HCT116 (cell line): ENCODE measurements around the gene APAF1. TPM values are rescaled to one million over a fixed set of nuclear protein-coding genes. Genes with fewer than 3 reads are reported as not detected.

Experiments used
- ATAC-seq: fragments of 200-7000 bp; cut with Tn5 transposase; 2 replicates; pipeline ENCODE4 v1.9.1; 2020; ENCODE audit warnings: mild to moderate bottlenecking, moderate library complexity
- BruUV-seq: library from RNA; stranded (reverse); fragments of 400-500 nt; replicated peaks from 2 replicates; lab custom pipeline; 2021; lab: Mats Ljungman, UMichigan
- CTCF ChIA-PET: fragments of 300-600 bp; sonication (Branson Sonifier 250); formaldehyde crosslinking; loops from one replicate; lab custom pipeline; 2021; ENCODE audit warnings: antibody characterized with exemption; lab: Charles Lee
- POLR2A ChIA-PET: fragments of 300-600, 350-600 bp; sonication (Branson Sonifier 250); formaldehyde crosslinking; loops from one replicate; lab custom pipeline; 2021; ENCODE audit warnings: antibody characterized with exemption; lab: Charles Lee
- RAD21 ChIA-PET, 2 experiments: fragments of 300-600 bp; sonication (Branson Sonifier 250); formaldehyde crosslinking; loops; one replicate each; lab custom pipeline; 2023; ENCODE audit warnings: low total read pairs in 2 of 2; ENCODE audit not compliant: uncharacterized antibody in 2 of 2, unreplicated experiment in 2 of 2, low non-redundant PET in 1 of 2; lab: Charles Lee
- DNase-seq: peaks from one replicate; pipeline ENCODE4 v3.0.0-alpha.2; 2010; ENCODE audit warnings: low read depth, low spot score
- H2AFZ ChIP-seq: fragments of 200-600 bp; shearing (Covaris generic), sonication (generic); 2 replicates; pipeline ENCODE4 v1.6.1; 2017; ENCODE audit warnings: low read depth, mixed run types, mixed read lengths, antibody characterized with exemption, low read length; ENCODE audit not compliant: poor library complexity, severe bottlenecking
- H3K27ac ChIP-seq: 2 replicates; pipeline ENCODE4 v1.5.1; 2012; ENCODE audit warnings: low read depth, low read length
- H3K27me3 ChIP-seq: fragments of 200-600 bp; sonication (generic); 2 replicates; pipeline ENCODE4 v1.6.1; 2016; ENCODE audit warnings: mixed run types, low read length, mixed read lengths; ENCODE audit not compliant: insufficient read depth
- H3K36me3 ChIP-seq, 2 experiments: fragments of 200-500 bp in 1 of 2; fragments of 200-600 bp in 1 of 2; sonication (Bioruptor generic) in 1 of 2; sonication (generic) in 1 of 2; 2 replicates each; pipeline versions ENCODE4 v1.5.1 to v1.6.1; 2014 to 2016; ENCODE audit warnings: low read length in 2 of 2, inconsistent platforms in 1 of 2, mixed read lengths in 1 of 2, mixed run types in 1 of 2; ENCODE audit not compliant: insufficient read depth in 2 of 2, control insufficient read depth in 1 of 2
- H3K4me1 ChIP-seq, 2 experiments: fragments of 200-600 bp in 1 of 2; sonication (generic) in 1 of 2; 2 replicates each; pipeline versions ENCODE4 v1.5.1 to v1.6.1; 2012 to 2017; ENCODE audit warnings: low read length in 2 of 2, inconsistent platforms in 1 of 2, mild to moderate bottlenecking in 1 of 2, mixed read lengths in 1 of 2, mixed run types in 1 of 2, moderate library complexity in 1 of 2; ENCODE audit not compliant: insufficient read depth in 2 of 2, control insufficient read depth in 1 of 2
- H3K4me2 ChIP-seq: fragments of 200-600 bp; sonication (generic); 2 replicates; pipeline ENCODE4 v1.6.1; 2017; ENCODE audit warnings: mixed run types, low read length, mixed read lengths
- H3K4me3 ChIP-seq, 2 experiments: fragments of 200-600 bp in 1 of 2; sonication (generic) in 1 of 2; replicated peaks in 1 of 2; 2 replicates each; pipeline ENCODE4 v1.5.1; 2011 to 2016; ENCODE audit warnings: low read length in 2 of 2, control low read depth in 1 of 2, low read depth in 1 of 2, mild to moderate bottlenecking in 1 of 2, mixed read lengths in 1 of 2, mixed run types in 1 of 2
- H3K79me2 ChIP-seq: fragments of 200-600 bp; sonication (generic); 2 replicates; pipeline ENCODE4 v1.6.1; 2017; ENCODE audit warnings: mild to moderate bottlenecking, mixed run types, low read length, moderate library complexity, mixed read lengths; ENCODE audit not compliant: insufficient read depth
- H3K9ac ChIP-seq: fragments of 200-600 bp; sonication (generic); 2 replicates; pipeline ENCODE4 v1.6.1; 2016; ENCODE audit warnings: low read length, mixed read lengths
- H3K9me2 ChIP-seq: fragments of 200-600 bp; sonication (generic), shearing (Covaris generic); 2 replicates; pipeline ENCODE4 v1.6.1; 2017; ENCODE audit warnings: mixed run types, mild to moderate bottlenecking, moderate library complexity; ENCODE audit not compliant: insufficient read depth
- H3K9me3 ChIP-seq, 2 experiments: fragments of 200-500 bp in 1 of 2; fragments of 200-600 bp in 1 of 2; sonication (Bioruptor generic) in 1 of 2; sonication (generic) in 1 of 2; 2 replicates each; pipeline ENCODE4 v1.6.1; 2014 to 2017; ENCODE audit warnings: low read length in 2 of 2, mixed read lengths in 2 of 2, inconsistent platforms in 1 of 2, low read depth in 1 of 2, mild to moderate bottlenecking in 1 of 2, mixed run types in 1 of 2, moderate library complexity in 1 of 2; ENCODE audit not compliant: control insufficient read depth in 1 of 2, insufficient read depth in 1 of 2
- H4K20me1 ChIP-seq: fragments of 200-600 bp; sonication (generic), shearing (Covaris generic); 2 replicates; pipeline ENCODE4 v1.6.1; 2017; ENCODE audit warnings: mixed run types, mild to moderate bottlenecking, moderate library complexity; ENCODE audit not compliant: insufficient read depth
- EGR1 ChIP-seq: IDR thresholded peaks from 2 replicates; pipeline ENCODE4 v1.6.1; 2012; ENCODE audit warnings: low read depth
- ELF1 ChIP-seq: IDR thresholded peaks from 2 replicates; pipeline ENCODE4 v1.6.1; 2012; ENCODE audit warnings: low read depth, borderline replicate concordance
- FOSL1 ChIP-seq: IDR thresholded peaks from 2 replicates; pipeline ENCODE4 v1.6.1; 2012; ENCODE audit warnings: low read depth
- JUND ChIP-seq: IDR thresholded peaks from 2 replicates; pipeline ENCODE4 v1.6.1; 2012
- MAX ChIP-seq: IDR thresholded peaks from 2 replicates; pipeline ENCODE4 v1.6.1; 2012
- POLR2A ChIP-seq: IDR thresholded peaks from 2 replicates; pipeline ENCODE4 v1.7.0; 2011; ENCODE audit warnings: borderline replicate concordance; ENCODE audit not compliant: insufficient read depth, insufficient read length; ENCODE audit errors: extremely low read depth
- RAD21 ChIP-seq: IDR thresholded peaks from 2 replicates; pipeline ENCODE4 v1.6.1; 2012; ENCODE audit warnings: low read depth, mild to moderate bottlenecking
- REST ChIP-seq: IDR thresholded peaks from 2 replicates; pipeline ENCODE4 v1.6.1; 2012; ENCODE audit warnings: low read depth
- SIN3A ChIP-seq: IDR thresholded peaks from 2 replicates; pipeline ENCODE4 v1.6.1; 2012; ENCODE audit warnings: low read depth
- SP1 ChIP-seq: IDR thresholded peaks from 2 replicates; pipeline ENCODE4 v1.6.1; 2012; ENCODE audit warnings: low read depth
- SRF ChIP-seq: IDR thresholded peaks from 2 replicates; pipeline ENCODE4 v1.6.1; 2012; ENCODE audit warnings: low read depth
- TCF7L2 ChIP-seq: IDR thresholded peaks from 2 replicates; pipeline ENCODE4 v1.7.0; 2011; ENCODE audit warnings: borderline replicate concordance, inconsistent platforms; ENCODE audit not compliant: insufficient read depth, insufficient read length; ENCODE audit errors: extremely low read depth
- YY1 ChIP-seq: IDR thresholded peaks from 2 replicates; pipeline ENCODE4 v1.6.1; 2011; ENCODE audit warnings: low read length, low read depth, moderate library complexity, mild to moderate bottlenecking; ENCODE audit not compliant: insufficient replicate concordance; ENCODE audit errors: extremely low read depth
- ZFX ChIP-seq: fragments of 450-650 bp; IDR thresholded peaks from 2 replicates; pipeline ENCODE4 v1.6.1; 2017
- ZNF274 ChIP-seq: fragments of 200-500 bp; sonication (Bioruptor generic); IDR thresholded peaks from 2 replicates; pipeline ENCODE4 v1.6.1; 2014; ENCODE audit warnings: mild to moderate bottlenecking, low read depth, low read length, inconsistent platforms
- intact Hi-C: fragments of 100-400 bp; cut with micrococcal nuclease; formaldehyde crosslinking; loops from 2 replicates; pipeline ENCODE4 v1.10.0; 2022
- total RNA-seq: library from RNA; stranded (reverse); gene quantifications from one replicate; pipeline ENCODE4 v1.2.1, GENCODE V29; 2021; ENCODE audit not compliant: unreplicated experiment
- TF ChIP-seq, protein P1 (sequence below), 3 experiments: fragments of 200-600 bp in 1 of 3; sonication (generic) in 1 of 3; IDR thresholded peaks in 2 of 3; conservative IDR thresholded peaks in 1 of 3; 2 replicates each; pipeline ENCODE4 v1.5.1; 2012 to 2017; ENCODE audit warnings: low read depth in 2 of 3, low read length in 2 of 3, antibody characterized with exemption in 1 of 3, borderline replicate concordance in 1 of 3, control low read depth in 1 of 3, mild to moderate bottlenecking in 1 of 3, mixed read lengths in 1 of 3, mixed run types in 1 of 3, moderate library complexity in 1 of 3; ENCODE audit not compliant: insufficient read depth in 1 of 3
- TF ChIP-seq, protein P2 (sequence below): IDR thresholded peaks from 2 replicates; pipeline ENCODE4 v1.6.1; 2012

Gene APAF1
- total RNA-seq, 1 experiment from 2014 or later: 13.9 TPM

DNA sequence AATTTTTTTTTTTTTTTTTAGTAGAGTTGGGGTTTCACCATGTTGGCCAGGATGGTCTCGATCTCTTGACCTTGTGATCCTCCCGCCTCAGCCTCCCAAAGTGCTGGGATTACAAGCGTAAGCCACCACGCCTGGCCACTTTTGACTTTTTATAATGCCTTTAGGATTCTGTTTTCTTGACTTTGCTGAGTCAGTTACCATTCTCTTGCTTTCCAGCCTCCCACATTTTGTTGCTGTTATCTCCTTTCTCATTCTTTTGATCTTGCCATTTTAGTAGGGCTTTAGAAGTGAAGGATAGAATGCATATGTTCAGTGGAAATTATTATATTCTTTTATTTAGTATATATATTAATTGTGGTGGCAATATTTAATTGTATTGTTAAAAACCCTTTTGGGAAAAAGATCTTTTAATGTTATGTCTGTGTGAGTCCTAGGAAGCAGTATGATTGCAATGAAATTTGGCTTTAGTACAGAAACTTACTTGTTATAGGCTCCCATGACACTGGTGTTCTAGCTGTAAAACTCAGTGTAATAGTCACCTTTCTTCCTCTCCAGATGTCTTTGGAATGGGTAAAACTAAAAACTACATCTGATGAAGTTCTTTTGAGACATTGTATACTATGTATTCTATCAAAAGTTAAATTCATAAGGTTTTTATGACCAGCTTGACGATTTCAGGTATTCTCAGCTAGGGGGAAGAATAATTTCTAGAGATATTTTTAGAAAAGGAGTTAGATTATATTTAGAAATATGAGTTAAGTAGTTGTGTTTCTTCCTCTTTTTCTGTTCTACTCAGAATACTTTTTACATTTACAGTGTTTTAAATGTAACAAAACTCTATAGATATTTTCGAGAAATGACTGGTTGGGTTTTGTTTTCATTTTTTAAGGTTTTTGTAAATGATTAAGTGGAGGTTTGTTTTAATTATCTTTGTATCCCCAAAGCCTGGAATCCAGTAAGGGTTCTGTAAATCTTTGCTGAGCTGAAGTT, 74.7 kb downstream of the APAF1 start:
- intact Hi-C loops: no loop called here
- ATAC-seq (no peak), DNase-seq (no peak)
- Histone ChIP-seq H3K9me2 (no peaks in the 10 kb centered on the region), H2AFZ (no peak overlapping the region), H3K9me3 (no peaks in the 10 kb centered on the region), H3K27me3 (no peaks in the 10 kb centered on the region), H3K27ac (no peak overlapping the region), H3K4me3 (no peak overlapping the region), H3K4me2 (no peak overlapping the region), H4K20me1 (no peaks in the 10 kb centered on the region), H3K4me1 (no peaks in the 10 kb centered on the region), H3K36me3 (peaks cover 0 to 18% of the 10 kb centered on the region in 2 experiments; a peak in 2 of 4 replicates), H3K79me2 (no peaks in the 10 kb centered on the region), H3K9ac (no peak overlapping the region)
- TF ChIP-seq SRF: no peak
- TF ChIP-seq EGR1: no peak
- TF ChIP-seq MAX: no peak
- TF ChIP-seq TCF7L2: no peak
- no peak for TF ChIP-seq JUND
- no peak for TF ChIP-seq ELF1
- TF ChIP-seq, protein P1, sequence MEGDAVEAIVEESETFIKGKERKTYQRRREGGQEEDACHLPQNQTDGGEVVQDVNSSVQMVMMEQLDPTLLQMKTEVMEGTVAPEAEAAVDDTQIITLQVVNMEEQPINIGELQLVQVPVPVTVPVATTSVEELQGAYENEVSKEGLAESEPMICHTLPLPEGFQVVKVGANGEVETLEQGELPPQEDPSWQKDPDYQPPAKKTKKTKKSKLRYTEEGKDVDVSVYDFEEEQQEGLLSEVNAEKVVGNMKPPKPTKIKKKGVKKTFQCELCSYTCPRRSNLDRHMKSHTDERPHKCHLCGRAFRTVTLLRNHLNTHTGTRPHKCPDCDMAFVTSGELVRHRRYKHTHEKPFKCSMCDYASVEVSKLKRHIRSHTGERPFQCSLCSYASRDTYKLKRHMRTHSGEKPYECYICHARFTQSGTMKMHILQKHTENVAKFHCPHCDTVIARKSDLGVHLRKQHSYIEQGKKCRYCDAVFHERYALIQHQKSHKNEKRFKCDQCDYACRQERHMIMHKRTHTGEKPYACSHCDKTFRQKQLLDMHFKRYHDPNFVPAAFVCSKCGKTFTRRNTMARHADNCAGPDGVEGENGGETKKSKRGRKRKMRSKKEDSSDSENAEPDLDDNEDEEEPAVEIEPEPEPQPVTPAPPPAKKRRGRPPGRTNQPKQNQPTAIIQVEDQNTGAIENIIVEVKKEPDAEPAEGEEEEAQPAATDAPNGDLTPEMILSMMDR (IDR thresholded peaks at IDR 0.05 in 2 of 3, conservative IDR thresholded peaks at IDR 0.05 in 1 of 3; ENCODE audit: borderline replicate concordance in 1 of 3, insufficient read depth in 1 of 3, low read depth in 2 of 3, low read length in 2 of 3): no peak
- TF ChIP-seq SIN3A: no peak
- TF ChIP-seq POLR2A: no peak
- TF ChIP-seq RAD21: no peak
- TF ChIP-seq SP1: no peak
- no peak for TF ChIP-seq YY1
- TF ChIP-seq, protein P2, sequence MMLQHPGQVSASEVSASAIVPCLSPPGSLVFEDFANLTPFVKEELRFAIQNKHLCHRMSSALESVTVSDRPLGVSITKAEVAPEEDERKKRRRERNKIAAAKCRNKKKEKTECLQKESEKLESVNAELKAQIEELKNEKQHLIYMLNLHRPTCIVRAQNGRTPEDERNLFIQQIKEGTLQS: no peak
- TF ChIP-seq ZFX: no peak
- TF ChIP-seq FOSL1: no peak
- TF ChIP-seq ZNF274: no peak
- no peak for TF ChIP-seq REST
- BruUV-seq: no TSS peak
- CTCF ChIA-PET: no interaction called here
- POLR2A ChIA-PET: no interaction called here
- RAD21 ChIA-PET: no interaction called here
